ENCODE measurements around the gene CCL7. TPM values are rescaled to one million over a fixed set of nuclear protein-coding genes. Genes with fewer than 3 reads are reported as not detected.

The CCL7 gene
- total RNA-seq, 2 experiments from 2014 or later = not detected

GRCh38 chr17:34236281-34236892 lies 33.6 kb upstream of the CCL7 start:
- Mint-ChIP-seq H3K4me1 (peaks cover 2% of the 10 kb centered on the region), H3K27ac (no peak overlapping the region), H3K9me3 (peaks cover under 1% of the 10 kb centered on the region), H3K4me3 (no peak overlapping the region), H3K36me3 (no peaks in the 10 kb centered on the region), H3K27me3 (peaks cover 15% of the 10 kb centered on the region)
- DNase-seq = no peak
- no peak for ATAC-seq (ENCODE audit: low read depth)
- POLR2A ChIA-PET = no interaction called here

DNA sequence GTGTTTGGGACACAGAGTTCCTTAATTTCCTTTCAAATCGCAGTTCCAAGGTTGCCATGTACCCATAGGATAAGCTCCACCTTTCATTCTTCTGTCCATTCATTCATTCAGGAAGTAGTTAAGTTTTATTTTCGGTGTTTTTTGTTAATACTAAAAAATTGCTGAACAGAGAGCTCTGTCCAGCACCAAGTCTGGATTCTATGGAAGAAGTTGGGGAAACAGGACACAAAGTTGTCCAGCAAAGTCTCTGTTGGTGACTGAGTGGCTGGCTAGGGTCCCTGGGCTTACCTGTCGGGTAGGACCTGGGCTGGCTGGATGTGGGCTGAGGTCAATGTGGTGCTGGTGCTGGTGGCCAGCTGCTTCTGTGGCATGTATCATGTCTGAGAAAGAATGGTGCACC lies 32.6 kb upstream of the CCL7 start:
- Mint-ChIP-seq H3K27me3 (peaks cover 16% of the 10 kb centered on the region), H3K4me3 (no peak overlapping the region), H3K9me3 (no peaks in the 10 kb centered on the region), H3K4me1 (peaks cover 2% of the 10 kb centered on the region), H3K36me3 (no peaks in the 10 kb centered on the region), H3K27ac (no peak overlapping the region)
- ATAC-seq (ENCODE audit: low read depth) (no peak), DNase-seq (no peak)
- POLR2A ChIA-PET = no interaction called here

DNA sequence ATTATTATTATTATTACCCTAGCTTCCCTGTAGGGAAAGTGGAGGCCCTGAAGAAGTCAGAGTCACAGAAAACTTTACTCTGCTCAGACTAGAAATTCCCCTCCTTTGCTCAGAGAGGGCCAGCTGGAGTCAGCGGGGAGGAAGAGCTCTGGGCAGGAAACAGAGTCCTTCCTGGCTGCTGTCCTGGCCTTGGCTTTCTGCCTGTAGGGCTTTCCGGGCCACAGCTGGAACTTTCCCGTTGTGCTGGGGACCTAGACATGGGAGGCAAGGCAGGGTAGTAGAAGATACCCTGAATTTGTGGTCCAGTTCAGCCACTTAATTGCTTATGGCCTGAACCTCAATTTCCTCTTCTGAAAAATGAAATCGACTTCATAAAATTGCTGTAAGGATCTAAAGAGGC lies 29.0 kb upstream of the CCL7 start:
- no peak for ATAC-seq (ENCODE audit: low read depth)
- Mint-ChIP-seq H3K4me1 (no peaks in the 10 kb centered on the region), H3K4me3 (no peak overlapping the region), H3K27ac (no peak overlapping the region), H3K36me3 (no peaks in the 10 kb centered on the region), H3K27me3 (peaks cover 12% of the 10 kb centered on the region), H3K9me3 (no peaks in the 10 kb centered on the region)
- DNase-seq = no peak
- POLR2A ChIA-PET = no interaction called here

GRCh38 chr17:34242587-34243363 lies 27.2 kb upstream of the CCL7 start:
- POLR2A ChIA-PET = no interaction called here
- Mint-ChIP-seq H3K4me1 (no peaks in the 10 kb centered on the region), H3K36me3 (no peaks in the 10 kb centered on the region), H3K9me3 (no peaks in the 10 kb centered on the region), H3K4me3 (no peak overlapping the region), H3K27ac (no peak overlapping the region), H3K27me3 (peaks cover 16% of the 10 kb centered on the region)
- DNase-seq = no peak
- no peak for ATAC-seq (ENCODE audit: low read depth)

GRCh38 chr17:34243364-34244320 lies 26.4 kb upstream of the CCL7 start:
- Mint-ChIP-seq H3K9me3 (no peaks in the 10 kb centered on the region), H3K27me3 (peaks cover 16% of the 10 kb centered on the region), H3K4me1 (no peaks in the 10 kb centered on the region), H3K36me3 (no peaks in the 10 kb centered on the region), H3K4me3 (no peak overlapping the region), H3K27ac (no peak overlapping the region)
- ATAC-seq (ENCODE audit: low read depth) = no peak
- POLR2A ChIA-PET = no interaction called here
- no peak for DNase-seq

DNA sequence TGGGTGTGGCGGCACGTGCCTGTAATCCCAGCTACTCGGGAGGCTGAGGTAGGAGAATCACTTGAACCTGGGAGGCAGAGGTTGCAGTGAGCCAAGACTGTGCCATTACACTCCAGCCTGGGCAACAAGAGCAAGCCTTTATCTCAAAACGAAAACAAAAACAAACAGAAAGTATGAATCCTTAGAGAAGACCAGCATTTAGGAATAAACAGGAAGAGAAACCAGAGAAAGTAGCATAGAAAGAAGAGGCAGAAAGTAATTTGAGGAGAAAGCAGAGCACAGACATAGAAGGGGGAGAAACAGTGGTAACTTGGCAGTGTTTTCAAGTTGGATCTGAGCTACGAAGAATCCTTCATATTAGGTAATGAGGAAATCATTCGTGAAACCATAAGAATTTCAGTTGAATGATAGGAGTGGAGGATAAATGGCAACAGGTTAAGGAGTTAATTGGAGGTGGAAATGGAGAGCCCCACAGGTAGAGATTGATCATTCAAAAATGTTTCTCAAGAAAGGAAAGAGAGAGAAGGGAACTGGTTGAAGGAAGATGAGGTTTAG lies 24.6 kb upstream of the CCL7 start:
- POLR2A ChIA-PET = no interaction called here
- H3K4me1 Mint-ChIP-seq = no peaks in the 10 kb centered on the region
- H3K27me3 Mint-ChIP-seq = peaks cover 11% of the 10 kb centered on the region
- H3K27ac Mint-ChIP-seq = no peak overlapping the region
- H3K4me3 Mint-ChIP-seq = no peak overlapping the region
- no peaks in the 10 kb centered on the region for H3K36me3 Mint-ChIP-seq
- H3K9me3 Mint-ChIP-seq = no peaks in the 10 kb centered on the region
- ATAC-seq (ENCODE audit: low read depth) (no peak), DNase-seq (no peak)

DNA sequence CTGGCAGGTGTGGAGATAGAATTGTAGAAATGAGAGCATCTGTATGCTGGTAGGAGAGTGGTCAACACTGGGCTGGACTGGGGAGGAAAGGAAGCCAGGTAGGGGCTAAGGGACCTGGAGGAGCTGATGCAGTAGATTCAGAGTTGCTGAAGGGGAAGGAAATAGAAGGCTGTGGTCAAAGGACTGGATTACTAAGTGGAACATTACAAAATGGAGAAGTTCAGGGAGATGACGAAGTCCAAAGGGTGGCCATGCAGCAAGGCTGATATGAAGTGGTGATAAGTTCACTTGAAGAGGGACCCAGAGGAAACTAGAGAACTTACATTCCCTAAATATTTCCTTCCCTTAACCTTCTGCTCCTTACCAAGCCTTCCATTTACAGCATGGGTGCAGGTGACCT lies 23.6 kb upstream of the CCL7 start:
- no peak for ATAC-seq (ENCODE audit: low read depth)

GRCh38 chr17:34246881-34247280 lies 23.1 kb upstream of the CCL7 start:
- Mint-ChIP-seq H3K4me3 (no peak overlapping the region), H3K27me3 (peaks cover 9% of the 10 kb centered on the region), H3K27ac (no peak overlapping the region), H3K9me3 (no peaks in the 10 kb centered on the region), H3K36me3 (no peaks in the 10 kb centered on the region), H3K4me1 (no peaks in the 10 kb centered on the region)
- DNase-seq = no peak
- no peak for ATAC-seq (ENCODE audit: low read depth)
- POLR2A ChIA-PET = no interaction called here

More for the DNA sequence above, 23.6 kb upstream of the CCL7 start:
- POLR2A ChIA-PET = no interaction called here
- Mint-ChIP-seq H3K4me3 (no peak overlapping the region), H3K36me3 (no peaks in the 10 kb centered on the region), H3K27ac (no peak overlapping the region), H3K9me3 (no peaks in the 10 kb centered on the region), H3K4me1 (no peaks in the 10 kb centered on the region), H3K27me3 (peaks cover 9% of the 10 kb centered on the region)
- no peak for DNase-seq

- Mint-ChIP-seq H3K36me3 (no peaks in the 10 kb centered on the region), H3K4me1 (no peaks in the 10 kb centered on the region), H3K4me3 (no peak overlapping the region), H3K9me3 (no peaks in the 10 kb centered on the region), H3K27ac (no peak overlapping the region), H3K27me3 (peaks cover 13% of the 10 kb centered on the region)
- POLR2A ChIA-PET = no interaction called here
- DNase-seq = no peak
- no peak for ATAC-seq (ENCODE audit: low read depth)
Measured at GRCh38 chr17:34248511-34249024, 21.5 kb upstream of the CCL7 start.

GRCh38 chr17:34249061-34249460 lies 21.0 kb upstream of the CCL7 start:
- Mint-ChIP-seq H3K27me3 (peaks cover 16% of the 10 kb centered on the region), H3K4me3 (no peak overlapping the region), H3K4me1 (no peaks in the 10 kb centered on the region), H3K36me3 (no peaks in the 10 kb centered on the region), H3K27ac (no peak overlapping the region), H3K9me3 (no peaks in the 10 kb centered on the region)
- ATAC-seq (ENCODE audit: low read depth) (no peak), DNase-seq (no peak)
- POLR2A ChIA-PET = no interaction called here

- POLR2A ChIA-PET = no interaction called here
- no peaks in the 10 kb centered on the region for H3K4me1 Mint-ChIP-seq
- H3K27me3 Mint-ChIP-seq = peaks cover 17% of the 10 kb centered on the region
- no peaks in the 10 kb centered on the region for H3K36me3 Mint-ChIP-seq
- H3K27ac Mint-ChIP-seq = no peak overlapping the region
- no peaks in the 10 kb centered on the region for H3K9me3 Mint-ChIP-seq
- H3K4me3 Mint-ChIP-seq = no peak overlapping the region
- ATAC-seq (ENCODE audit: low read depth) = no peak
- DNase-seq = no peak
Measured at GRCh38 chr17:34249478-34249877, 20.5 kb upstream of the CCL7 start.

- no peak for ATAC-seq (ENCODE audit: low read depth)
Measured at GRCh38 chr17:34251186-34251585, 18.8 kb upstream of the CCL7 start.

DNA sequence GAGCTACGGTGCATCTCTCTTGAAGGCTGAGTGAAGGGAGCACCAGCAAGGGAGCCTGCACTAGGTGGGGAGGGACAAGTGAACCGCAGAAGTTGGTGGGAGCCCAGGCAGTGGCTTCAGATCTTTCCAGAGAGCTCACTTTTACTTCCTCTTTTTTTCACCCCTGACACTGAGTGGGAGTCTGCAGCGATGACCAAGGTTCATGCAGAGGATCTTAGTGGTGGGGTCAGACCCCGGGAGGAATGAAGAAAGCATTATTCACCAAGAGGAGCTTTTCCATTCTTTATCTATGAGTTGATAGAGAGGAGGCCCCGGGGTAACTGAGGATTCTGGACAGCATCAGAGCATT lies 18.0 kb upstream of the CCL7 start:
- POLR2A ChIA-PET = no interaction called here
- H3K9me3 Mint-ChIP-seq = no peaks in the 10 kb centered on the region
- no peak overlapping the region for H3K27ac Mint-ChIP-seq
- H3K4me3 Mint-ChIP-seq = no peak overlapping the region
- peaks cover 18% of the 10 kb centered on the region for H3K27me3 Mint-ChIP-seq
- DNase-seq (no peak), ATAC-seq (ENCODE audit: low read depth) (no peak)
- no peaks in the 10 kb centered on the region for H3K36me3 Mint-ChIP-seq
- no peaks in the 10 kb centered on the region for H3K4me1 Mint-ChIP-seq

More at GRCh38 chr17:34251186-34251585, 18.8 kb upstream of the CCL7 start:
- Mint-ChIP-seq H3K9me3 (no peaks in the 10 kb centered on the region), H3K4me1 (no peaks in the 10 kb centered on the region), H3K27ac (no peak overlapping the region), H3K4me3 (no peak overlapping the region), H3K36me3 (no peaks in the 10 kb centered on the region), H3K27me3 (peaks cover 21% of the 10 kb centered on the region)
- no peak for DNase-seq
- POLR2A ChIA-PET = no interaction called here

Measured in activated naive CD8-positive, alpha-beta T cell treated with anti-CD3 and anti-CD28 coated beads, Interleukin-2, amount 10 ng/mL, durations not matched to agents 7 days and 5 days (primary cell).